GM18907 (cell line): ENCODE results near the gene PPIL1.

Source experiments
- ATAC-seq: cut with Tn5 transposase; IDR thresholded peaks from one replicate; pipeline ENCODE4 v1.9.1; 2021; ENCODE audit warnings: mild to moderate bottlenecking, moderate library complexity; ENCODE audit not compliant: unreplicated experiment

Gene PPIL1

GRCh38 chr6:36890112-36890663 is 15.6 kb upstream of the PPIL1 start:
- ATAC-seq, result no peak

DNA sequence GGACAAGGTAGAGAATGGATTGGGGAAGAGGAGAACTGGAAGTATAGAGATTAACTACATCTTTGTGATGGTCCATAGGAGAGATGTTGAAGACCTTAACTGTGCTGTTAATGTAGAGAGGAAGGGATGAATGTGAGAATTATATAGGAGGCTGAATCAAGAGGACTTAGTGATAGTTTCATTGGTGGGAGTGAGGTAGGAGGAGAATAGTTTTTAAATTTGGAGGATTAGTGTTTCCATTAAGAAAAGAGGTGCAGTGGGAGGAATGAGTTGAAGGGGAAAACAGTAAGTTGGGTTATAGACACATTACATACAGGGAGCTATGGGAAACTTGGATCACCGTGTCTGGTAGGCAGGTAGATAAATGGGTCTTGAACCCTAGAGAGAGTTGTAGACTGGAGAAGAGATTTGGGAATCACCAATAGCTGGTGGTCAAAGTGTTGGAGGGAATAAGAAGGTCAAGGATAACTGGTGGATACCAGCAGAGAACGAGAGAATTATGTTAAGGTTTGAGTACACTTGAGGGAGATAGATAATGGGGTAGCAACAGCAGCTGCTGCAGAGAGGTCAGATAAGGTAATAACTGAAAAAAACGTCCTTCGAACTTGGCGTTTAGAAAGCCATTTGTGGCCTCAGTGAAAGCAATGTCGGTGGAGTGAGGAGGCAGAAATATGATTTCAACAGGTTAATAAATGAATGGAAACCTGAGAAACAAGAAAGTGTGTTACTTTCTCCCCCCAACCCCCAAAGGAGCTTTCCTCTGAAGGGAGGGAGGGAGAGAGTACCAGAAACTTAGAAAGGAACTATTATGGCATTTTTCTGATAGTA is 14.3 kb upstream of the PPIL1 start:
- no peak for ATAC-seq

GRCh38 chr6:36888115-36888643 is 13.6 kb upstream of the PPIL1 start:
- no peak for ATAC-seq

DNA sequence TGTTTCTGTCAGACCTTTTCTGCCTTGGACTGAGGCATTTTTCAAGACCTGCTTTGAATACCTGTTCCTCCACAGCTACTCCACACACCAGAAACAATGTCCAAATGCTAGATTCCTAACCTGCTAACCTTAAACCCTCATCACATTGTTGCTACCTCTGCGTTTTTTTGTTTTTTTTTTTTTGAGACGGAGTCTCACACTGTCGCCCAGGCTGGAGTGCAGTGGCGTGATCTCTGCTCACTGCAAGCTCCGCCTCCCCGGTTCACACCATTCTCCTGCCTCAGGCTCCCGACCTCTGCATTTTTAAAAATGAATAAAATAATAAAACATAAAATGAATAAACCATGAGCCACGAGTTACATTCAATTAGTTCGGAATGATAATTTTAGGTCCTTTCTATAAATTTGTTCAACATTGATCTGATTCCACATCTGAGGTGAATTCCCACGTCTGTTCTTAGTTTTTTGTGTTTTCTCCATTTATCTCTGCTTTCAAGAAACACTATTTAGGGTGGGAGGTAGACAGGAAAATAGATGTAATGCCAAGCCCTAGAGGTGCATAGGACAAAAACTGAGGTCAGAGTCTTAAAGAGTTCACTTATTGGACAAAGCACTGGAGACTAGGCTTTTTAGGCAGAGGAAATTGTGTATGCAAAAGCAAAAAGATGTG is 12.5 kb upstream of the PPIL1 start:
- no peak for ATAC-seq

DNA sequence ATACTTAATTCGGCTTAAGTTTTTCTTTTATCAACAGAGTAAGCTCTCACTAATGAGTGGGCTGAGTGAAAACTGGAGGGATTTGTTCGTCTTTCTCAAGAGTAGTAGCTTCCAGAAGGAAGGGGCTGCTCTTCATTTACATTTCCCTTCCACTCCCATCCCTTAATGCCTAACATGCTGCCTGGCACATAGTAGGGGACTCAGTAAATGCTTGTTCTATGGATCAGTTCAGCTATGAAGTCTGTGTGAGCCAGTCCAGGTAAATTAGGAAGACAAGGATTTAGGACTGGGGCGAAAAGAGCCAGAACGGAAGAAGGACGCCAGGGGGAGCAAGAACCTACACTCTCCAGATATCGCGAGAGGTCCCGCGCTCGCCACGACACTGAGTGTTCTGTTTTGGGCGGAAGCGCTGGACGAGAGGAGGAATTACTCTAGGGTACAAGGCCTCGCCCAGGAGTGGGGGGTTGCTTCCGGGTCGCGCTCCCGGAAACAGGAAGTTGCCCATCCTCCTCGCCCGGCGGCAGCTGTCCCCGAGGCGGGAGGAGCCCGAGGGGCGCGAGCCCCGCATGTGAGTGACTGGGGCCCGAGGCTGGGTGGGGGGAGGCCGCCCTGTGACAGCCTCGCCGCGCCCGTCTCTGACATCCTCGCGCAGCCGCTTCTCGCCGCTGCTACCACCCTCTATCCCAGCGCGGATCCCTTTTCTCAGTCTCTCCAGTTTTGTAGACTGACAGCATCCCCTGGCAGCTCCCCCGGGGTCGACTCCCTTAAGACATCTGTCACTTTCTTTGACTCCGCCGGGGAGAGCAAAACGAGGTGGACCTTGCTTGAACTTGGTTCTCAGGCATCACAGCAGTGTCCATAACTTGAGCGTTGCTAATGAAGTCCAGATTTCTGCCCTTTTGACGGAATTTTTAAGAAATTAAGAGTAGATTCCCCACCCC is 11.1 kb upstream of the PPIL1 start, which contains the start of gene C6orf89:
TSS of gene C6orf89 (plus strand) at position 492 of the 941 bp plus-strand sequence. CDS start 13,493 bp downstream, outside the sequence.
- ATAC-seq, result peak; percentile 97

GRCh38 chr6:36884610-36885009 is 10.0 kb upstream of the PPIL1 start:
- ATAC-seq, result no peak

GRCh38 chr6:36875250-36875633 is 639 bp upstream of the PPIL1 start:
- no peak for ATAC-seq

- ATAC-seq, result no peak
Measured at GRCh38 chr6:36873612-36874442, 776 bp downstream of the PPIL1 start.

DNA sequence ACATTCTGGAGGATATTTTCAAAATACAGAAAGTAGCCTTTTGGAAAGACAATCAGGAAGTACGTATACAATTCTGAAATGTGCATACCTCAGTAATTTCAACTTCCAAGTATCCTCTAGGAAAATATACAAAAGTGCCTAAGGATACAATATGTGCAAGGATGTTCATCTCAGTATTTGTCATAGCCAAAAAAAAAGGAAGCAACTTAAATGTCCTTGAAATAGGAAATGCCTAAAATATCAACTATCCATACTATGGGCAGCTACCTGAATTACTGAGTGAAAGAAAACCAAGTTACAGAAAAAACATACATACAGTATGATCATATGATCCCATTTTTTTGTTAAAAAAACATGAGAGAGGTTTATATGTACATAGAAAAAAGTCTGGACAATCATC is 1.5 kb downstream of the PPIL1 start:
- ATAC-seq, result no peak

GRCh38 chr6:36871686-36872085 is 2.9 kb downstream of the PPIL1 start:
- ATAC-seq, result no peak

GRCh38 chr6:36867471-36868224 is 7.0 kb downstream of the PPIL1 start:
- ATAC-seq, result no peak

GRCh38 chr6:36865835-36866234 is 8.8 kb downstream of the PPIL1 start:
- no peak for ATAC-seq

DNA sequence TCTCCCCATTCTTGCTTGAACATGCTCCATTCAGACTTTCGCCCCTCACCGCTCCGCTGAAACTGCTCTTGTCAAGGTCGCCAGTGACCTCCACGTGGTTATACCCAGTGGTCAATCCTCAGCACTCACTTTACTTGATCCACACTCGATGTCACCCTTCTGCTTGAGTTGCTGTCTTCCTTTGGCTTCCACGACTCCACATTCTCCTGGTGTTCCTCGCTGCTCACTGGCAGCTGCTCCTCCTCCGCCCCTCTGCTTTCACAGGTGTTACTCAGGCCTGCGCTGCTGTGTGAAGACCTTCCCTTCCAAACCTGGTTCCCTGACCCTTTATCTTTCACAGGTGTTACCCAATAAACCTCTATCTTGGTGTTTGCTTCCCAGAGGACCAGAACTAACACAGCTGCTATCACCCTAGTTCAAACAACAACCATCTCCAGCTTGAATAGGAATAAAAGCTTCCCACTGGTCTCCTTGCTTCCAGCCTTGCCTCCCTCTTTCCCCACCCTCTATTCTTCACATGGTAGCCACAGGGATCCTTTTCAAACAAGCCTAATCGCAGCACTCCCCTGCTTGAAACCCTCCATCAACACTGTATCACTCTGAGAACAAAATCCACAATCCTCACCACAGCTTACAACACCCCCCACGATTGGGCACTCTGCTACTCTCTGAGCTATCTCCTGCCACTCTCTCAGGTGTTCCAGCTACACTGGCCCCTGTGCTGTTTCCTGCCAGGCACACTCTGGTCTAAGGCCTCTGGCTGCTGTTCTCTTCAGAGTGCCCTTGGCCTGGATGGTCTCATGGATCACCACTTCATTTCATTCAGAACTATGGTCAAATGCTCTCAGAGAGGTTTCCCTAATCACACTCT is 10.7 kb downstream of the PPIL1 start:
- ATAC-seq, result no peak

- no peak for ATAC-seq
Measured at GRCh38 chr6:36862848-36863382, 11.7 kb downstream of the PPIL1 start.

- ATAC-seq, result no peak
Measured at GRCh38 chr6:36862164-36862847, 12.3 kb downstream of the PPIL1 start.

- ATAC-seq, result no peak
Measured at GRCh38 chr6:36860126-36860525, 14.5 kb downstream of the PPIL1 start.

DNA sequence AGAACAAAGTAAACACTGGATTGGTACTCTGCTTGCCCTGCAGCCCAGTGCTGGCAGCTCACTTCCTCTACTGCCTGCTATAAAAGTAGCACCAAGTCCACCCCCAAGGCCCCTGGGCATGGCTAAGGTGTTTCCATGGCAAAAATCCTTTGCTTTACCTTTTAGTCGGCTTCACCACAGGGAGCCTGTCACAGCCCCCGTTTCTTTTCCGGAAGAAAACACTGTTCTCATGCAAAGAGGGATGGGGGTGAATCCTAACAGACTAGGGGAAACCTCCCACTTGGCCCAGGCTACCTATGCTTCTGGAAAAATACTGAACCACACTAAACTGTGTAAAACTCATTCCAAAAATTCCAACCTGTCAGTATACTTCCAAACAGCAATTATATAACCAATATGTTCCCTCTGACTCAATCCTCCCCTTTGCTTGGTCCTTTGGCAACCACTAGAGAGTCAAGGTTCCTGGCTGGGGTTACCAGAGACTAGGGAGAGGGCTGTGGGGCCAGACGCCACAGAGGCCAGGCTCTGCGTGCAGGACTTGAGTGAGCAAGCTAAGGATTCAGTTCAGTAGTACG is 16.1 kb downstream of the PPIL1 start:
- ATAC-seq, result no peak
